Choroid plexus epithelial cell (primary cell): Measurements from ENCODE around the gene APOO.
"Not testable (repeated sequence)": the region's sequence is repeated elsewhere in the genome, so short reads cannot be mapped to it uniquely, and the experiment has no call there.

Experiments
- DNase-seq: peaks from one replicate; pipeline ENCODE4 v3.0.0-alpha.2; 2010; ENCODE audit warnings: low read depth
- H3K4me3 ChIP-seq: 2 replicates; pipeline ENCODE4 v1.5.1; 2011; ENCODE audit warnings: low read depth, mild to moderate bottlenecking, control low read depth, low read length, moderate library complexity
- CTCF ChIP-seq: conservative IDR thresholded peaks from 2 replicates; pipeline ENCODE4 v1.5.1; 2011; ENCODE audit warnings: low read depth, mild to moderate bottlenecking, control low read depth, inconsistent platforms, low read length, moderate library complexity

APOO gene

DNA sequence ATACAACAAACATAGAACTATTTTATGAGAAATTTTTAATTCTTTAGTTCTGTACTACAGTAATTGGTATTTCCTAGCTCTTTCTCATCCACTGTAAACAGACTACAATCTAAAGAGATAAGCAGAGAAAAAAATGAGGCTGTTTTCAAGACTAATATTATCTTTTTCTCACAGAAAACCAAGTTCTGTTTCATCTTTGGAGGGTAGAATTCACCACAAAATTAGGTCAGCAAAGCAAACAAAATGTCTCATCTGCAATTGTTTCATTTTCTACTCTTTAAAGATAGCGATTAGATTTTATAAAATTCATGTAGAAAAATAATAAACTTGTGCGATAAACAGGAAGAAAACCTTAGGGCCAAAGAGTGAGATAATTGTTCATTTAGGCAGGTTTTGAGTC, 10.8 kb downstream of the APOO start:
- no peak for TF ChIP-seq CTCF
- DNase-seq = no peak
- H3K4me3 ChIP-seq = no peak overlapping the region

GRCh38 chrX:23896539-23896938, 11.2 kb downstream of the APOO start:
- not testable (repeated sequence) for H3K4me3 ChIP-seq, DNase-seq

DNA sequence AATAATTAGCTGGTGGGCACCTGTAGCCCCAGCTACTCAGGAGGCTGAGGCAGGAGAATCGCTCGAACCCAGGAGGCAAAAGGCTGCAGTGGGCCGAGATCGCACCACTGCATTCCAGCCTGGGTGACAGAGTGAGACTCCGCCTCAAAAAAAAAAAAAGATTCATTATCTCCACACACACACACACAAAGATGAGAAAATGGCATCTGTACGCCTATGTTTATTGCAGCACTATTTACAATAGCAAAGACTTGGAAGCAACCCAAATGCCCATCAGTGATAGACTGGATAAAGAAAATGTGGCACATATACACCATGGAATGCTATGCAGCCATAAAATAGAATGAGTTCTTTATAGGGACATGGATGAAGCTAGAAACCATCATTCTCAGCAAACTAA, 12.7 kb downstream of the APOO start:
- not testable (repeated sequence) for DNase-seq, H3K4me3 ChIP-seq

GRCh38 chrX:23890933-23891332, 16.8 kb downstream of the APOO start:
- DNase-seq = no peak
- H3K4me3 ChIP-seq = no peak overlapping the region
- TF ChIP-seq CTCF = no peak

DNA sequence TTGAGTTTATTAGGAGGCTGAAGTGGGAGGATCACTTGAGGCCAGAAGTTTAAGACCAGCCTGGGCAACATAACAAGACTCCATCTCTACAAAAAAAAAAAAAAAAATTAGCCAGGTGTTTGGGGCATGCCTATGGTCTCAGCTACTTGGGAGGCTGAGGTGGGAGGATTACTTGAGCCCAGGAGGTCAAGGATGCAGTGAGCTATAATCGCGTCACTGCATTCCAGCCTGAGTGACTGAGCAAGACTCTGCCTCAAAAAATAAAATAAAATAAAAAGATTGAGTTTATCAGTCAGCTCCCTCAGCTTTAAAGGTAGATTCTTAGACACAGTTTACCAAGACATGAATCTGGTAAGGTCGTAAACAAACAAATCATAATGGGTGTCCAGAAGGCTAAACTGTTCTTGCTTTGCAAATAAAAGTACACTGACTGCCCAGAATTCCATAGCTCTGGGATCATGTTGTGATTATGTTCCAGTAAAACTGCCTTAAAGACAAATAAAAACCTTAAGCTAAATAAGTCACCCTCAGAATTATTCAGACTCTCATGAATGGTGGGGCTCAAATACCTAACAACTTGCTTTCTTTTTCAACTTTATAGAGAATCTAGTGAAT, 18.7 kb downstream of the APOO start:
- DNase-seq = no peak
- H3K4me3 ChIP-seq = no peak overlapping the region
- TF ChIP-seq CTCF = no peak

DNA sequence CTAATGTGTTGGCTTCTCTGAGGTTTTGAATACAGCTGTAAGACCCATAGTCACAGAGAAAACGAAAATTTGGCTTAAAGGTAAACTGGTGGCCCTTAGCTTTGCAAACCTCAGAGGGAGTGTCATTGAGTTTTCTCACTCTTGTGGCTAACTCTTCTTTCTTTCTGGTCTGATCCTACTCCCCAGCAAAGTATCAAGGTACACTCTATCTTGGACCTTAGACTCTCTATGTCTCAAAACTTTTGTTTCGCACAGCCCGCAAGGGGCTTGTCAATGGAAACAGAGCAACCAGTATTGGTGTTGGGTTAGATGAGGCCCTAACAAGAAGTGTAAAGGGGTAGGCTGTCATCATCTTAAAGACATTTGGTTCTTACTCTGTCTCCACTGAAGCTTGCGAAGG, 19.8 kb downstream of the APOO start:
- DNase-seq = no peak
- H3K4me3 ChIP-seq = no peak overlapping the region
- TF ChIP-seq CTCF = no peak

- no peak for DNase-seq
- H3K4me3 ChIP-seq = no peak overlapping the region
- no peak for TF ChIP-seq CTCF
These were observed 20.3 kb downstream of the APOO start for GRCh38 chrX:23887451-23887850.

DNA sequence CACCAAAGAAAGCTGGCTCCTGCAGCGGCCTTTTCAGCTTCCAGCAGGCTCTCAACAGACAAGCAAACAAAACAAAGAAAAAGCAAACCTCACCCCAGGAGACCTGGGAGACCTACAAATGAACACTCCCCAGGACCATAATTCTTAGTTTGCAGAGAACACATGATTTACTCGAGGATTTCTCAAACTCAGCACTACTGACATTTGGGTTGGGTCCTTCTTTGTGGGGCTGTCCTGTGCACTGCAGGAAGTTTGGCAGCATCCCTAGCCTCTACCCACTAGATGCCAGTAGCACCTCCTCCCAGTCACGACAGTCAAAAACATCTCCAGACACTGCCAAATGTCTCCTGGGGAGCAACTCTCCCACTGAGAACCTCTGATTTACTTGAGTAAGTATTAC, 21.9 kb downstream of the APOO start:
- peak; percentile 48 for DNase-seq
- H3K4me3 ChIP-seq = no peak overlapping the region
- TF ChIP-seq CTCF = no peak
